HG02884 (cell line): ENCODE results near the gene APOC4.
"Not testable (repeated sequence)": the region's sequence is repeated elsewhere in the genome, so short reads cannot be mapped to it uniquely, and the experiment has no call there.

ENCODE experiments used
- ATAC-seq: cut with Tn5 transposase; IDR thresholded peaks from one replicate; pipeline ENCODE4 v1.9.1; 2021; ENCODE audit warnings: mild to moderate bottlenecking, moderate library complexity; ENCODE audit not compliant: unreplicated experiment

The APOC4 gene

GRCh38 chr19:44942067-44942571, at the start of gene APOC4:
TSS of gene APOC4 (plus strand) at chr19:44942237. CDS start at chr19:44942278, 41 bp downstream.
- ATAC-seq: no peak

GRCh38 chr19:44892932-44893331, 49.1 kb upstream of the APOC4 start:
- ATAC-seq: no peak

DNA sequence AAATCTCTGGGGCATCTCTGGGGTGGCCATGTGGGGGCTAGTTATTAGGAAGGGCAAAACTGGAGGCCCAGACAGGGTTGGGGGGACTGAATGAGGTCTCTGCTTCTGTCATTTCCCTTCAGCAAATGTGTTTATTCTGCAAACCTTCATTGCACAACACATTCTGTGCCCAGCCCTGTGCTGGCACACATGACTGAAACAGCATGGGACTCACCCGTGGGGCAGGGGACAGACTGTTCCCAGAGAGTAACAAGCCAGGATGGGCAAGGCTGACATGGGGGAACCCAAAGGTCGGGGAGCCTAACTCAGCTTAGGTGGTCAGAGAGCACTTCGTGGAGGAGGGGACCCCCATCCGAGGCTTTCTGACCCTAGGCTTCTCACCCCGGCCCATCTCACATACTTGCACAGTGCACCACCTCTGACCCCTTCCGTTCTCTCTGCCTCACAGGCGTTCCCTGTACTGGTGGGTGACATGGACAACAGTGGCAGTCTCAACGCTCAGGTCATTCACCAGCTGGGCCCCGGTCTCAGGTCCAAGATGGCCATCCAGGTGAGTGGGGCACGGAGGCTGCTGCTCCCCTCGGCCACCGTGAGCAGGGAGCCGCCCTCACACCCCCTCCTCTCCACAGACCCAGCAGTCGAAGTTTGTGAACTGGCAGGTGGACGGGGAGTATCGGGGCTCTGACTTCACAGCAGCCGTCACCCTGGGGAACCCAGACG, 48.5 kb upstream of the APOC4 start:
- no peak for ATAC-seq

DNA sequence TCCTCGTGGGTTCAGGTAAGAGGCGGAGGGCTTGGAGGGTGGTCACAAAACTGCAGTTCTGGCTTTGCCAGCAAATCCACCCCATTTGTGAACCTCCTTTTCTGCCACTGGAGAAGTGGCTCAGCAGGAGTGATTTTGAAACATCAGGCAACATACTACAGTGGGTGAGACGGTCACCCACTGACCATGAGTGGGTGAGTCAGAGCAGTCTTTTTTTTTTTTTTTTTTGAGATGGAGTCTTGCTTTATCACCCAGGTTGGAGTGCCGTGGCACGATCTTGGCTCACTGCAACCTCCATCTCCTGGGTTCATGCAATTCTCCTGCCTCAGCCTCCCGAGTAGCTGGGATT, 48.0 kb upstream of the APOC4 start:
- ATAC-seq: no peak

GRCh38 chr19:44894946-44895345, 47.1 kb upstream of the APOC4 start:
- ATAC-seq: no peak

GRCh38 chr19:44897835-44898234, 44.2 kb upstream of the APOC4 start:
- ATAC-seq: no peak

DNA sequence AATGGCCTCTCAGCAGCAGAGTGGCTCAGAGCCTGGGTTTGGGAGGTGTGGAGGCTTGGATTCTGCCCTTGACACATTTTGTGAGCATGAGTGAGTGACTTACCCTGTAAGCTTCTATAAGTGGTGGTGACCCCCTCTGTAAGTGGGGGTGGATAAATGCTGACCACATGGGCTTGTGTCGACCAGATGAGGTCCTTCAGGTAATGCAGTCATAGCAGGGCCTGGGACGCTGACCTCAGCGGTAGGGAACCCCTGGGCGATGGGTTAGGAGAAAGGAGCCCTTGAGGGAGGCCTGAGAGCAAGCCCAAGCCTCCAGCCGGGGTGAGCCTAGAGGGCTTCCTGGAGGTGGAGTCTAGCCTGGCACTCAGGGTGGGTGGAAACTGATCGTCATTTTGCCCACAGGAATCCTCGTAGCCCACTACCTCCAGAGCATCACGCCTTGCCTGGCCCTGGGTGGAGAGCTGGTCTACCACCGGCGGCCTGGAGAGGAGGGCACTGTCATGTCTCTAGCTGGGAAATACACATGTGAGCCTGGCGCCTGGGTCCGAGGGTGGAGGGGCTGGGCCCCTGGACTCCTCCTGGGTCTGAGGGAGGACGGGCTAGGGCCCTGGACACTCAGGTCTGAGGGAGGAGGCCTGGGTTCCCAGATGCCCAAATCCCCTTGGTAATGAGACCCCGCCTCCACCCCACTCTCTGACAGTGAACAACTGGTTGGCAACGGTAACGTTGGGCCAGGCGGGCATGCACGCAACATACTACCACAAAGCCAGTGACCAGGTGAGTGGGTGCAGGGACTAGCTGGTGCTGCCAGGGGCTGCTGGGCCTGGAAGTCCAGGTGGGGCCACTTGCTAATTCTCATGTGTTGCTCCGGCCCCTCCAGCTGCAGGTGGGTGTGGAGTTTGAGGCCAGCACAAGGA, 41.5 kb upstream of the APOC4 start:
- no peak for ATAC-seq

GRCh38 chr19:44903216-44903601, 38.8 kb upstream of the APOC4 start:
- no peak for ATAC-seq

- no peak for ATAC-seq
Observed at GRCh38 chr19:44903602-44904425, 38.2 kb upstream of the APOC4 start.

- ATAC-seq: no peak
Observed at GRCh38 chr19:44904426-44904994, 37.5 kb upstream of the APOC4 start.

DNA sequence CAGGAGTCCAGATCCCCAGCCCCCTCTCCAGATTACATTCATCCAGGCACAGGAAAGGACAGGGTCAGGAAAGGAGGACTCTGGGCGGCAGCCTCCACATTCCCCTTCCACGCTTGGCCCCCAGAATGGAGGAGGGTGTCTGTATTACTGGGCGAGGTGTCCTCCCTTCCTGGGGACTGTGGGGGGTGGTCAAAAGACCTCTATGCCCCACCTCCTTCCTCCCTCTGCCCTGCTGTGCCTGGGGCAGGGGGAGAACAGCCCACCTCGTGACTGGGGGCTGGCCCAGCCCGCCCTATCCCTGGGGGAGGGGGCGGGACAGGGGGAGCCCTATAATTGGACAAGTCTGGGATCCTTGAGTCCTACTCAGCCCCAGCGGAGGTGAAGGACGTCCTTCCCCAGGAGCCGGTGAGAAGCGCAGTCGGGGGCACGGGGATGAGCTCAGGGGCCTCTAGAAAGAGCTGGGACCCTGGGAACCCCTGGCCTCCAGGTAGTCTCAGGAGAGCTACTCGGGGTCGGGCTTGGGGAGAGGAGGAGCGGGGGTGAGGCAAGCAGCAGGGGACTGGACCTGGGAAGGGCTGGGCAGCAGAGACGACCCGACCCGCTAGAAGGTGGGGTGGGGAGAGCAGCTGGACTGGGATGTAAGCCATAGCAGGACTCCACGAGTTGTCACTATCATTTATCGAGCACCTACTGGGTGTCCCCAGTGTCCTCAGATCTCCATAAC, 36.4 kb upstream of the APOC4 start, which contains the start of gene APOE:
TSS of gene APOE (plus strand) at position 360 of the 724 bp plus-strand sequence. CDS start 829 bp downstream, outside the sequence.
- ATAC-seq: no peak

DNA sequence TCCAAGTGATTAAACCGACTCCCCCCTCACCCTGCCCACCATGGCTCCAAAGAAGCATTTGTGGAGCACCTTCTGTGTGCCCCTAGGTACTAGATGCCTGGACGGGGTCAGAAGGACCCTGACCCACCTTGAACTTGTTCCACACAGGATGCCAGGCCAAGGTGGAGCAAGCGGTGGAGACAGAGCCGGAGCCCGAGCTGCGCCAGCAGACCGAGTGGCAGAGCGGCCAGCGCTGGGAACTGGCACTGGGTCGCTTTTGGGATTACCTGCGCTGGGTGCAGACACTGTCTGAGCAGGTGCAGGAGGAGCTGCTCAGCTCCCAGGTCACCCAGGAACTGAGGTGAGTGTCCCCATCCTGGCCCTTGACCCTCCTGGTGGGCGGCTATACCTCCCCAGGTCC, 34.4 kb upstream of the APOC4 start:
- ATAC-seq: no peak

DNA sequence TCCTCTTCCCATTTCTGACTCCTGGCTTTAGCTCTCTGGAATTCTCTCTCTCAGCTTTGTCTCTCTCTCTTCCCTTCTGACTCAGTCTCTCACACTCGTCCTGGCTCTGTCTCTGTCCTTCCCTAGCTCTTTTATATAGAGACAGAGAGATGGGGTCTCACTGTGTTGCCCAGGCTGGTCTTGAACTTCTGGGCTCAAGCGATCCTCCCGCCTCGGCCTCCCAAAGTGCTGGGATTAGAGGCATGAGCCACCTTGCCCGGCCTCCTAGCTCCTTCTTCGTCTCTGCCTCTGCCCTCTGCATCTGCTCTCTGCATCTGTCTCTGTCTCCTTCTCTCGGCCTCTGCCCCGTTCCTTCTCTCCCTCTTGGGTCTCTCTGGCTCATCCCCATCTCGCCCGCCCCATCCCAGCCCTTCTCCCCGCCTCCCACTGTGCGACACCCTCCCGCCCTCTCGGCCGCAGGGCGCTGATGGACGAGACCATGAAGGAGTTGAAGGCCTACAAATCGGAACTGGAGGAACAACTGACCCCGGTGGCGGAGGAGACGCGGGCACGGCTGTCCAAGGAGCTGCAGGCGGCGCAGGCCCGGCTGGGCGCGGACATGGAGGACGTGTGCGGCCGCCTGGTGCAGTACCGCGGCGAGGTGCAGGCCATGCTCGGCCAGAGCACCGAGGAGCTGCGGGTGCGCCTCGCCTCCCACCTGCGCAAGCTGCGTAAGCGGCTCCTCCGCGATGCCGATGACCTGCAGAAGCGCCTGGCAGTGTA, 33.8 kb upstream of the APOC4 start:
- no peak for ATAC-seq

DNA sequence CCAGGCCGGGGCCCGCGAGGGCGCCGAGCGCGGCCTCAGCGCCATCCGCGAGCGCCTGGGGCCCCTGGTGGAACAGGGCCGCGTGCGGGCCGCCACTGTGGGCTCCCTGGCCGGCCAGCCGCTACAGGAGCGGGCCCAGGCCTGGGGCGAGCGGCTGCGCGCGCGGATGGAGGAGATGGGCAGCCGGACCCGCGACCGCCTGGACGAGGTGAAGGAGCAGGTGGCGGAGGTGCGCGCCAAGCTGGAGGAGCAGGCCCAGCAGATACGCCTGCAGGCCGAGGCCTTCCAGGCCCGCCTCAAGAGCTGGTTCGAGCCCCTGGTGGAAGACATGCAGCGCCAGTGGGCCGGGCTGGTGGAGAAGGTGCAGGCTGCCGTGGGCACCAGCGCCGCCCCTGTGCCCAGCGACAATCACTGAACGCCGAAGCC, 33.2 kb upstream of the APOC4 start:
- no peak for ATAC-seq

- ATAC-seq: no peak
Observed at GRCh38 chr19:44909775-44910174, 32.3 kb upstream of the APOC4 start.

- not testable (repeated sequence) for ATAC-seq
Observed at GRCh38 chr19:44911896-44912295, 30.1 kb upstream of the APOC4 start.

DNA sequence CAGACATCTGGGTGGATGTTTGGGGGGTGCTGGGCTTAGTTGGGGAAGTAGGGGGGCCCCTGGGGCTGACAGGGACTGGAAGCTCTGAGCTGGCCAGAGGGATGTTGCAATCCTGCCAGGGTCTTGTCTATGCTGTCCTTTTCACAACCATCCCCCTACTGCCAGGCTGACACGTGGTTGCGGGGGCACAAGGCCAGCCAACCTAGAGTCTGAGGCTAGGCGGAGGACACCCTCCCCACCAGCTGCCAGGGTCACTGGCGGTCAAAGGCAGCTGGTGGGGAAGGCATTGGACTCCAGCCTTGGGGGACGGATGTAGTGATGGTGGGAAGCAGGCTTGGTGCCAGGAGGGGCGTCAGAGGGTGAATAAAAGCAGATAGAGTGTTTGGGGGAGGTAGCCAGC, 29.2 kb upstream of the APOC4 start:
- no peak for ATAC-seq

DNA sequence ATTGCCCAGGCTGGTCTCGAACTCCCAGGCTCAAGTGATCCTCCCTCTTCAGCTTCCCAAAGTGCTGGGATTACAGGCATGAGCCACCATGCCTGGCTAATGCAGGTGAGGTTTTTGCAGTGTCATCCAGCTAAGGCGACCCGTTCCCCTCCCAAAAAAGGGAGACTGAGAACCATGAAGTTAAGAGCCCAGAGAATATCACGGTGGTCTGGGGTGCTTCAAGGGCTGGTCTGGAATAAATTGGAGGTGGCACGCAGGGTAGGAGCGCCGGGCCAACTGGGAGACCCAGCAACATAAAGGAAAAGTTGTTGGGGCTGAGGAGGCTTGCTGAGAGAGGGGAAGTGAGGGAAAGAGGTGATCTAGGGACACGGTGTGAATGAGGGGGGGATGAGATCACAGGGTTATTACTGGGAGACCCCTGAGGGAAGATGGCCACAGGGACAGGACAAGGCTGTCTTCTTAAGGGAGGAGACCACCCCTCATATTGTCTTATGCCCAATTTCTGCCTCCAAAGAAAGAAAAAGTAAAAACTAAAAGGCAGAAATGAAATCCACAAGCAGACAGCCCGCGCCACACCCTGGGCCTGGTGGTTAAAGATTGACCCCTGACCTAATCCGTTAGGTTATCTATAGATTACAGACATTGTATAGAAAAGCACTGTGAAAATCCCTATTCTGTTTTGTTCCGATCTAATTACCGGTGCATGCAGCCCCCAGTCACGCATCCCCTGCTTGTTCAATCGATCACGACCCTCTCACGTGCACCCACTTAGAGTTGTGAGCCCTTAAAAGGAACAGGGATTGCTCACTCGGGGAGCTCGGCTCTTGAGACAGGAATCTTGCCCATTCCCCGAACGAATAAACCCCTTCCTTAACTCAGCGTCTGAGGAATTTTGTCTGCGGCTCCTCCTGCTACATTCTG, 28.3 kb upstream of the APOC4 start:
- ATAC-seq: not testable (repeated sequence)
